ENCODE measurements around the gene SHISAL2A.
"Not testable (repeated sequence)": the region's sequence is repeated elsewhere in the genome, so short reads cannot be mapped to it uniquely, and the experiment has no call there.

The SHISAL2A gene

DNA sequence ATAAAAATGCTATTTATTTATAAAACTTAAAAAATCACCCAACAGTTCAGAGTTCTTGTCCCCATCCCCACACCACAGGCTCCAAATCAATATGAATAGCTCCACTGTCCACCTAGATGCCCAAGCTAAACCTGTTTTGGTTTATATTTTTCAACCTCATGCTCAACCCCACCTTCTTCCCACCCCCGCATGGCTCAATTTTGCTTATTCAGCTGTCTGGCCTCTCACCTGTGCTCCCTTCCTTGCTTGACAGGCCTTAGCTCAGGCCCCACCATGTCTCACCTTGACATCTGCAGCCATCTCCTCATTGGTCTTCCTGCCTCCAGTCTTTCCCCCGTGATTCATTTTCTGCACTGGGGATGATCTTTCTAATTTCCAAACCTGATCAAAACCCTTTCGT lies 47.4 kb downstream of the SHISAL2A start:
- Histone ChIP-seq H3K79me2 (ENCODE audit: control insufficient read depth, insufficient read depth, low read length) (no peaks in the 10 kb centered on the region), H2AK5ac (ENCODE audit: low read length) (peak overlapping the region; percentile 86), H3K9ac (ENCODE audit: low read length) (no peak overlapping the region), H3K56ac (ENCODE audit: low read length) (peak overlapping the region; percentile 46), H3K18ac (ENCODE audit: low read length) (no peak overlapping the region), H3K4me1 (ENCODE audit: control insufficient read depth, low read depth, low read length) (peaks cover under 1% of the 10 kb centered on the region), H3K27ac (ENCODE audit: low read depth, low read length) (peak overlapping the region; percentile 4), H3K4ac (ENCODE audit: low read depth, low read length) (no peak overlapping the region), H2BK5ac (ENCODE audit: low read length) (no peak overlapping the region), H3K79me1 (ENCODE audit: low read length) (no peaks in the 10 kb centered on the region), H2BK120ac (ENCODE audit: low read depth, low read length) (no peak overlapping the region), H3K27me3 (ENCODE audit: insufficient read depth, low read length, poor library complexity) (no peaks in the 10 kb centered on the region), H3K4me3 (ENCODE audit: low read length) (no peak overlapping the region), H3K4me2 (ENCODE audit: low read length) (no peak overlapping the region), H4K5ac (ENCODE audit: low read length) (no peak overlapping the region), H4K8ac (ENCODE audit: low read depth, low read length) (no peak overlapping the region), H2BK15ac (replicated peaks; ENCODE audit: low read depth) (no peak overlapping the region), H3K36me3 (ENCODE audit: control insufficient read depth, insufficient read depth, low read length) (no peaks in the 10 kb centered on the region), H3K23ac (ENCODE audit: low read length) (no peak overlapping the region)
- DNase-seq = no peak
- WGBS (ENCODE audit: extremely low coverage, insufficient coverage, low lambda C conversion rate) = no CpG with 5 or more reads among the region's 3 CpGs

DNA sequence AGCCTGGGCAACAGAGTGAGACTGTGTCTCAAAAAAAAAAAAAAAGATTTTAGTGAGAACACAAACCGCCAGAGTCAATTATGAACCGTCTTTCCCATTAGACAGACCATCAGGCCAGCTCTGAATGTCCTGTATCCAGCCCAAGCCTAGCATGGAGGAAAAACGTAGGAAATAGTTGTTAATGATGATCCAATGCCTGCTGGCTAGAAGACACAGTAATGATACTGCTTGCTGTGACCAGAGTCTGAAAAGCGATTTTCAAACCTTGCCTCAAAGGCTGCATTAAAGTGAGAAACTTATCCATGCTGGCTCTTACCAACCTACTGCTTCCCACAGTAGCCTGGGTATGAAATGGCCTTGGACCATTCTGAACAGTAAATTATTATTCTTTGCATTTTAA lies 48.2 kb downstream of the SHISAL2A start:
- H3K23ac ChIP-seq (ENCODE audit: low read length) = no peak overlapping the region
- peak overlapping the region; percentile 21 for H3K4ac ChIP-seq (ENCODE audit: low read depth, low read length)
- DNase-seq = no peak
- no peaks in the 10 kb centered on the region for H3K36me3 ChIP-seq (ENCODE audit: control insufficient read depth, insufficient read depth, low read length)
- H2BK5ac ChIP-seq (ENCODE audit: low read length) = no peak overlapping the region
- H3K9ac ChIP-seq (ENCODE audit: low read length) = no peak overlapping the region
- no peak overlapping the region for H4K5ac ChIP-seq (ENCODE audit: low read length)
- no peak overlapping the region for H3K4me2 ChIP-seq (ENCODE audit: low read length)
- H2BK15ac ChIP-seq (replicated peaks; ENCODE audit: low read depth) = peak overlapping the region; percentile 29
- H2BK120ac ChIP-seq (ENCODE audit: low read depth, low read length) = no peak overlapping the region
- no peak overlapping the region for H3K18ac ChIP-seq (ENCODE audit: low read length)
- H3K79me1 ChIP-seq (ENCODE audit: low read length) = no peaks in the 10 kb centered on the region
- H3K27ac ChIP-seq (ENCODE audit: low read depth, low read length) = no peak overlapping the region
- no peak overlapping the region for H3K4me3 ChIP-seq (ENCODE audit: low read length)
- no peaks in the 10 kb centered on the region for H3K27me3 ChIP-seq (ENCODE audit: insufficient read depth, low read length, poor library complexity)
- H3K4me1 ChIP-seq (ENCODE audit: control insufficient read depth, low read depth, low read length) = no peaks in the 10 kb centered on the region
- WGBS (ENCODE audit: extremely low coverage, insufficient coverage, low lambda C conversion rate) = no CpG with 5 or more reads among the region's 4 CpGs
- H2AK5ac ChIP-seq (ENCODE audit: low read length) = no peak overlapping the region
- H4K8ac ChIP-seq (ENCODE audit: low read depth, low read length) = no peak overlapping the region
- H3K56ac ChIP-seq (ENCODE audit: low read length) = no peak overlapping the region
- H3K79me2 ChIP-seq (ENCODE audit: control insufficient read depth, insufficient read depth, low read length) = no peaks in the 10 kb centered on the region

DNA sequence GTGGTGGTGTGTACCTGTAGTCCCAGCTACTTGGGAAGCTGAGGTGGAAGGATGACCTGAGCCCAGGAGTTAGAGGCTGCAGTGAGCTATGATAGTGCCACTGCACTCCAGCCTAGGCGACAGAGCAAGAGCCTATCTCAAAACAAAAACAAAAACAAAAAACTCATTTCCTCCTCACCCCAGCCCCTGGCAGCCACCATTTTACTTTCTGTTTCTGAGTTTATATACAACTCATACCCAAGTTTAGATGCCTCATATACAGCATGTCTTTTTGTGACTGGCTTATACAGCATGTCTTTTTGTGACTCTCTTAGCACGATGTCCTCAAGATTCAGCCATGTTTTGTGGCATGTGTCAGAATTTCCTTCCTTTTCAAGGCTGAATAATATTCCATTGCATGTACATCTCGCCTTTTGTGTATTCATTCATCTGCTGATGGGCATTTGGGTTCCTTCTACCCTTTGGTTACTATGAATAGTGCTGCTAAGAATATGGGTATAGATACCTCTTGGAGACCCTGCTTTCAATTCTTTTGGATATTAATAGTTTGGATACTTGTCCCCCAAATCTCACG lies 50.5 kb downstream of the SHISAL2A start:
- H2BK5ac ChIP-seq (ENCODE audit: low read length) = no peak overlapping the region
- H3K18ac ChIP-seq (ENCODE audit: low read length) = no peak overlapping the region
- no peak overlapping the region for H2AK5ac ChIP-seq (ENCODE audit: low read length)
- H3K4ac ChIP-seq (ENCODE audit: low read depth, low read length) = no peak overlapping the region
- H4K5ac ChIP-seq (ENCODE audit: low read length) = no peak overlapping the region
- DNase-seq = no peak
- peaks cover 8% of the 10 kb centered on the region for H3K36me3 ChIP-seq (ENCODE audit: control insufficient read depth, insufficient read depth, low read length)
- H3K79me1 ChIP-seq (ENCODE audit: low read length) = peaks cover 2% of the 10 kb centered on the region
- H3K79me2 ChIP-seq (ENCODE audit: control insufficient read depth, insufficient read depth, low read length) = no peaks in the 10 kb centered on the region
- H2BK15ac ChIP-seq (replicated peaks; ENCODE audit: low read depth) = no peak overlapping the region
- H3K27me3 ChIP-seq (ENCODE audit: insufficient read depth, low read length, poor library complexity) = no peaks in the 10 kb centered on the region
- no peak overlapping the region for H3K27ac ChIP-seq (ENCODE audit: low read depth, low read length)
- H3K9ac ChIP-seq (ENCODE audit: low read length) = no peak overlapping the region
- no peak overlapping the region for H3K23ac ChIP-seq (ENCODE audit: low read length)
- H4K8ac ChIP-seq (ENCODE audit: low read depth, low read length) = no peak overlapping the region
- no peaks in the 10 kb centered on the region for H3K4me1 ChIP-seq (ENCODE audit: control insufficient read depth, low read depth, low read length)
- H2BK120ac ChIP-seq (ENCODE audit: low read depth, low read length) = no peak overlapping the region
- no CpG with 5 or more reads among the region's 4 CpGs for WGBS (ENCODE audit: extremely low coverage, insufficient coverage, low lambda C conversion rate)
- no peak overlapping the region for H3K4me3 ChIP-seq (ENCODE audit: low read length)
- H3K56ac ChIP-seq (ENCODE audit: low read length) = no peak overlapping the region
- H3K4me2 ChIP-seq (ENCODE audit: low read length) = no peak overlapping the region

DNA sequence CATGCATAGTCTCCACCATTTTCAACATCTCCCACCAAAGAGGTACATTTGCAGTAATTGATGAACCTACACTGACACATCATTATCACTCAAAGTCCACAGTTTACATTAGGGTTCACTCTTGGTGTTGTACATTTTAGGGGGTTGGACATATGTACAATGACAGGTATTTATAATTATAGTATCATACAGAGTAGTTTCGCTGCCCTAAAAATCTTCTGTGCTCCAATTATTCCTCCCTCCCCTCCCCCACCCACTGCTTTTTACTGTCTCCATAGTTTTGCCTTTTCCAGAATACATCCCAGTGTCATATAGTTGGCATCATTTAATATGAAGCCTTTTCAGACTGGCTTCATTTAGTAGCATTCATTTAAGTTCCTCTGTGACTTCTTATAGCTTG lies 51.6 kb downstream of the SHISAL2A start:
- H4K8ac ChIP-seq (ENCODE audit: low read depth, low read length) = no peak overlapping the region
- no peak overlapping the region for H2BK5ac ChIP-seq (ENCODE audit: low read length)
- H3K18ac ChIP-seq (ENCODE audit: low read length) = no peak overlapping the region
- no peak overlapping the region for H3K4me2 ChIP-seq (ENCODE audit: low read length)
- no peak overlapping the region for H2BK15ac ChIP-seq (replicated peaks; ENCODE audit: low read depth)
- no peaks in the 10 kb centered on the region for H3K79me2 ChIP-seq (ENCODE audit: control insufficient read depth, insufficient read depth, low read length)
- H3K79me1 ChIP-seq (ENCODE audit: low read length) = peaks cover 2% of the 10 kb centered on the region
- H3K27me3 ChIP-seq (ENCODE audit: insufficient read depth, low read length, poor library complexity) = no peaks in the 10 kb centered on the region
- H3K23ac ChIP-seq (ENCODE audit: low read length) = no peak overlapping the region
- no peak overlapping the region for H2AK5ac ChIP-seq (ENCODE audit: low read length)
- no peak overlapping the region for H2BK120ac ChIP-seq (ENCODE audit: low read depth, low read length)
- no peaks in the 10 kb centered on the region for H3K4me1 ChIP-seq (ENCODE audit: control insufficient read depth, low read depth, low read length)
- DNase-seq = no peak
- no peak overlapping the region for H3K4me3 ChIP-seq (ENCODE audit: low read length)
- WGBS (ENCODE audit: extremely low coverage, insufficient coverage, low lambda C conversion rate) = no CpG with 5 or more reads among the region's 1 CpG
- no peak overlapping the region for H3K56ac ChIP-seq (ENCODE audit: low read length)
- H3K4ac ChIP-seq (ENCODE audit: low read depth, low read length) = no peak overlapping the region
- H3K27ac ChIP-seq (ENCODE audit: low read depth, low read length) = no peak overlapping the region
- no peak overlapping the region for H4K5ac ChIP-seq (ENCODE audit: low read length)
- no peak overlapping the region for H3K9ac ChIP-seq (ENCODE audit: low read length)
- peaks cover 8% of the 10 kb centered on the region for H3K36me3 ChIP-seq (ENCODE audit: control insufficient read depth, insufficient read depth, low read length)

DNA sequence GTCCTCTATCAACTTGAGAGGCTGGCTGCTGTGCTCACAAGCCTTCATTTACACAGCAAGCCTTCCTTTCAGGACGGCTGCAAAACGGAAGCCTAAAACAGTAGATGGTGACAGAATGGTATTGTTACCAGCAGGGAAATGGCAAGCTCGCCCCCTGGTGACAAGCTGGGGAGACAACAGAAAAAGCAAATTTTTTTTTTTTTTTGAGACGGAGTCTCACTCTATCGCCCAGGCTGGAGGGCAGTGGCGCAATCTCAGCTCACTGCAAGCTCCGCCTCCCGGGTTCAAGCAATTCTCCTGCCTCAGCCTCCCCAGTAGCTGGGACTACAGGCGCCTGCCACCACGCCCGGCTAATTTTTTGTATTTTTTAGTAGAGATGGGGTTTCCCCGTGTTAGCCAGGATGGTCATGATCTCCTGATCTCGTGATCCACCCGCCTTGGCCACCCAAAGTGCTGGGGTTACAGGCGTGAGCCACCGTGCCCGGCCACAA lies 53.3 kb downstream of the SHISAL2A start:
- not testable (repeated sequence) for H3K4me2 ChIP-seq (ENCODE audit: low read length); H3K79me2 ChIP-seq (ENCODE audit: control insufficient read depth, insufficient read depth, low read length); H3K36me3 ChIP-seq (ENCODE audit: control insufficient read depth, insufficient read depth, low read length); H3K4ac ChIP-seq (ENCODE audit: low read depth, low read length); H2BK15ac ChIP-seq (replicated peaks; ENCODE audit: low read depth); H4K8ac ChIP-seq (ENCODE audit: low read depth, low read length); H2BK120ac ChIP-seq (ENCODE audit: low read depth, low read length); H3K23ac ChIP-seq (ENCODE audit: low read length); H3K9ac ChIP-seq (ENCODE audit: low read length); H3K4me3 ChIP-seq (ENCODE audit: low read length); H2BK5ac ChIP-seq (ENCODE audit: low read length); H4K5ac ChIP-seq (ENCODE audit: low read length); H3K79me1 ChIP-seq (ENCODE audit: low read length); H3K27me3 ChIP-seq (ENCODE audit: insufficient read depth, low read length, poor library complexity); H3K4me1 ChIP-seq (ENCODE audit: control insufficient read depth, low read depth, low read length); H3K27ac ChIP-seq (ENCODE audit: low read depth, low read length); H2AK5ac ChIP-seq (ENCODE audit: low read length); H3K18ac ChIP-seq (ENCODE audit: low read length)
- DNase-seq = peak; percentile 89
- peak overlapping the region; percentile 40 for H3K56ac ChIP-seq (ENCODE audit: low read length)
- no CpG with 5 or more reads among the region's 17 CpGs for WGBS (ENCODE audit: extremely low coverage, insufficient coverage, low lambda C conversion rate)

DNA sequence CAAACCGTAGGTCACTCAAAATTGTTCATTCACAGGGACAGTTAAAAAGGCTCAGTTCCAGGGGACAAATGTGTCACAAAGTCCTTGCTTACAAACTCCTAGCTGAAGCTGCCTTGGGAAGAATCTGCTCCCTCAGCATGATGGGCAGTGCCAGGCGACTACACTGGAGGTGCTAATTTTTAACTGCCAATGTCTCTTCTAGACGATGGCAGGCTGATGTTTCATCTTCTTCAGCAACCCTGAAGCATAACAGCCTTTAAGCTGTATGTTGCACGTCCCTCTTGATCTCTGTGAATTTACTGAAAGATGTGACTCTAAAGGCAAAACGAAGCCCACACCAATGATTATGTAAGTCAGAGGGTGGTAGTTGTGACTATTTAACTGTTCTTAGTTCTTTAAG lies 53.9 kb downstream of the SHISAL2A start:
- H3K4me1 ChIP-seq (ENCODE audit: control insufficient read depth, low read depth, low read length) = no peaks in the 10 kb centered on the region
- no peaks in the 10 kb centered on the region for H3K27me3 ChIP-seq (ENCODE audit: insufficient read depth, low read length, poor library complexity)
- no peak overlapping the region for H4K8ac ChIP-seq (ENCODE audit: low read depth, low read length)
- H3K9ac ChIP-seq (ENCODE audit: low read length) = no peak overlapping the region
- H3K56ac ChIP-seq (ENCODE audit: low read length) = no peak overlapping the region
- H3K23ac ChIP-seq (ENCODE audit: low read length) = no peak overlapping the region
- H2BK15ac ChIP-seq (replicated peaks; ENCODE audit: low read depth) = no peak overlapping the region
- no peak overlapping the region for H3K18ac ChIP-seq (ENCODE audit: low read length)
- no peak overlapping the region for H3K4me3 ChIP-seq (ENCODE audit: low read length)
- H2BK5ac ChIP-seq (ENCODE audit: low read length) = no peak overlapping the region
- H2AK5ac ChIP-seq (ENCODE audit: low read length) = peak overlapping the region; percentile 23
- no peak overlapping the region for H3K27ac ChIP-seq (ENCODE audit: low read depth, low read length)
- peaks cover 8% of the 10 kb centered on the region for H3K36me3 ChIP-seq (ENCODE audit: control insufficient read depth, insufficient read depth, low read length)
- H3K79me1 ChIP-seq (ENCODE audit: low read length) = peaks cover 2% of the 10 kb centered on the region
- H3K79me2 ChIP-seq (ENCODE audit: control insufficient read depth, insufficient read depth, low read length) = no peaks in the 10 kb centered on the region
- no CpG with 5 or more reads among the region's 5 CpGs for WGBS (ENCODE audit: extremely low coverage, insufficient coverage, low lambda C conversion rate)
- no peak overlapping the region for H2BK120ac ChIP-seq (ENCODE audit: low read depth, low read length)
- no peak for DNase-seq
- H3K4me2 ChIP-seq (ENCODE audit: low read length) = no peak overlapping the region
- no peak overlapping the region for H3K4ac ChIP-seq (ENCODE audit: low read depth, low read length)
- H4K5ac ChIP-seq (ENCODE audit: low read length) = no peak overlapping the region
